ENCODE measurements around the gene CCDC178. TPM values are rescaled to one million over a fixed set of nuclear protein-coding genes. Genes with fewer than 3 reads are reported as not detected.

CCDC178 gene
- total and polyA plus RNA-seq, 2 donors (not counting 3 experiments of a cell fraction or from before 2014, with no cell fraction given) = 0.80 to 1.6 TPM

DNA sequence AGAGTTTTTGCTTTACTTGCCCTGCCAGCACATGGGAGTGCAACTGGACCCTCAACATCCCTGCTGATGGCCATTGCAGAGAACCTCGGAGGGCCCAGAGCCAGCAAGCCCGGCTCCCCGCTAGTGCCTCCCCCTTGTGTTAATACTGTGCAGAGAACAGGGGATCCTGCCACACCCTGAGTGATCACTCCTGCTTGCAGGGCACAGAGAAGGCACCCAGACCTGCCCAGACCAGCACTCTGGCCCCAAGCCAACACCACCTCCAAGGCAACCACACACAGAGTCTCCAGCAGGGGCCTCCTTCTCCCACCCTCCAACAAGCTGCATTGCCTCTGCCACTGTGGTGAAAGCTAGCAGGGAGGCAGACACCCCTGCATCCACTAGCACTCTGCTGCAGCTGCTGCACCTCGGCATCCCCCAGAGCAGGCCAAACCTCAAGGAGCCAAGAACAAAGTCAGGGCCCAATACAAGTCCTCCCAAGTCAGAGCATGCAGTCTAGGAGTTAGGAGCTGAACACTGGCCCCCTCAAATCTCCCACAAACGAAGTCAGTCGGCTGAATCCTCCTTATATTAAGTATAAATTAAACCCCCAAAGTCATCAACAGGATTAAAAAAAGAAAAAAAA is 157.7 kb downstream of the CCDC178 start:
- FAIRE-seq (no peak), DNase-seq (ENCODE audit: low read depth, low spot score) (no peak)
- no peaks in the 10 kb centered on the region for H4K20me1 ChIP-seq (replicated peaks; ENCODE audit: control insufficient read depth, extremely low read depth, insufficient read depth, low read length)
- H3K9me1 ChIP-seq (replicated peaks; ENCODE audit: control insufficient read depth, extremely low read depth, insufficient read depth, low read length) = no peaks in the 10 kb centered on the region
- no peaks in the 10 kb centered on the region for H3K27me3 ChIP-seq (ENCODE audit: control insufficient read depth in 2 of 2, insufficient read depth in 2 of 2, low read length in 2 of 2)
- dilution Hi-C loops (cut with MboI; ENCODE audit: extremely low pct_ligation_motif_present, low sequenced_read_pairs) = no loop called here
- intact Hi-C loops (cut with micrococcal nuclease) = no loop called here
- no peaks in the 10 kb centered on the region for H3K9me3 ChIP-seq (replicated peaks; ENCODE audit: control insufficient read depth, insufficient read depth, low read length)
- no peak overlapping the region for H3K9ac ChIP-seq (replicated peaks; ENCODE audit: extremely low read depth, insufficient read depth, low read length)
- ChIA-PET CTCF (interaction anchor here (1.2 to 1.3 kb wide), 2 partner anchors 17 to 51 kb away, joined by 3 read pairs; no protein-coding TSS in a partner anchor), POLR2A (interaction anchor here (0.6 kb wide), 1 partner anchor 174 kb away, joined by 3 read pairs; no protein-coding TSS in a partner anchor)
- no peak overlapping the region for H3K4me3 ChIP-seq (replicated peaks in 1 of 3; ENCODE audit: insufficient read depth in 1 of 3, low read depth in 1 of 3, low read length in 3 of 3)
- no TSS peak for BruUV-seq (replicated peaks)
- TF ChIP-seq POLR2AphosphoS5 (IDR thresholded peaks at IDR 0.05; ENCODE audit: insufficient read depth, low read depth, low read length) = no peak
- H3K4me2 ChIP-seq (ENCODE audit: insufficient read depth, low read length) = no peak overlapping the region
- no peaks in the 10 kb centered on the region for H3K36me3 ChIP-seq (ENCODE audit: control insufficient read depth in 2 of 2, extremely low read depth in 1 of 2, insufficient read depth in 2 of 2, low read length in 2 of 2)
- H3K4me1 ChIP-seq (ENCODE audit: control insufficient read depth, extremely low read depth, insufficient read depth, low read length) = no peaks in the 10 kb centered on the region
- H3K27ac ChIP-seq (ENCODE audit: insufficient read depth, low read depth, low read length) = no peak overlapping the region
- no peak overlapping the region for H2AFZ ChIP-seq (ENCODE audit: low read depth, low read length)
- no peaks in the 10 kb centered on the region for H3K79me2 ChIP-seq (ENCODE audit: control insufficient read depth, insufficient read depth, low read length)

DNA sequence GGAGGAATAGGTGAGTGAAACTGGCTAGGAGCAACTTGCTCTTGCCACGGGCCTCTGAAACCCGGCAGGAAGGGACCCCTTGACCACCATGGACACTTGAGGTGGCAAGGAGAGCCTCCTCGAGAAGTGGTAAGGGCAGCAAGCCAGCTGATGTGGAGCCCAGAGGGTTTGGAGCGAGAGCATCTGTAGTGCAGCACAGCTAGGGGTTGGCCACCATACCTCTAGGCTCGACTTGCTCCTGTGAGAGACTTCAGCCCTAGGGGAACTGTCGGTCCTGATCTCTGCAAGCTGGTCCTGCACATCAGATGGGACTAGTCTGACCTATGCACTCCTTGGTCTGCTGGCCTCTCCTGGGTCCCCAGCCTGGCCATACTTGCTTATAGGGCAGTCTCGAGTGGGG is 158.4 kb downstream of the CCDC178 start:
- Histone ChIP-seq H3K27me3 (ENCODE audit: control insufficient read depth in 2 of 2, insufficient read depth in 2 of 2, low read length in 2 of 2) (no peaks in the 10 kb centered on the region), H3K4me2 (ENCODE audit: insufficient read depth, low read length) (no peak overlapping the region), H4K20me1 (replicated peaks; ENCODE audit: control insufficient read depth, extremely low read depth, insufficient read depth, low read length) (no peaks in the 10 kb centered on the region), H3K79me2 (ENCODE audit: control insufficient read depth, insufficient read depth, low read length) (no peaks in the 10 kb centered on the region), H2AFZ (ENCODE audit: low read depth, low read length) (no peak overlapping the region), H3K9me3 (replicated peaks; ENCODE audit: control insufficient read depth, insufficient read depth, low read length) (no peaks in the 10 kb centered on the region), H3K27ac (ENCODE audit: insufficient read depth, low read depth, low read length) (no peak overlapping the region), H3K9me1 (replicated peaks; ENCODE audit: control insufficient read depth, extremely low read depth, insufficient read depth, low read length) (no peaks in the 10 kb centered on the region), H3K36me3 (ENCODE audit: control insufficient read depth in 2 of 2, extremely low read depth in 1 of 2, insufficient read depth in 2 of 2, low read length in 2 of 2) (no peaks in the 10 kb centered on the region), H3K4me1 (ENCODE audit: control insufficient read depth, extremely low read depth, insufficient read depth, low read length) (no peaks in the 10 kb centered on the region), H3K9ac (replicated peaks; ENCODE audit: extremely low read depth, insufficient read depth, low read length) (no peak overlapping the region), H3K4me3 (replicated peaks in 1 of 3; ENCODE audit: insufficient read depth in 1 of 3, low read depth in 1 of 3, low read length in 3 of 3) (no peak overlapping the region)
- BruUV-seq (replicated peaks) = no TSS peak
- dilution Hi-C loops (cut with MboI; ENCODE audit: extremely low pct_ligation_motif_present, low sequenced_read_pairs) = no loop called here
- intact Hi-C loops (cut with micrococcal nuclease) = no loop called here
- POLR2A ChIA-PET = interaction anchor here (0.6 kb wide), 1 partner anchor 174 kb away, joined by 3 read pairs; no protein-coding TSS in a partner anchor
- TF ChIP-seq MYC (IDR thresholded peaks at IDR 0.05; ENCODE audit: low read depth, low read length) (no peak), POLR2A (IDR thresholded peaks at IDR 0.05; ENCODE audit: low read depth, low read length) (no peak), EZH2 (IDR thresholded peaks at IDR 0.05; ENCODE audit: borderline replicate concordance, low read depth, low read length, severe bottlenecking) (no peak), GATA2 (IDR thresholded peaks at IDR 0.05; ENCODE audit: insufficient read depth, insufficient read length, low read depth, low read length) (no peak), FOS (IDR thresholded peaks at IDR 0.05; ENCODE audit: borderline replicate concordance, insufficient read depth, low read length) (no peak), JUN (IDR thresholded peaks at IDR 0.05; ENCODE audit: borderline replicate concordance, insufficient read depth, insufficient read length, low read depth) (no peak), POLR2AphosphoS5 (IDR thresholded peaks at IDR 0.05; ENCODE audit: insufficient read depth, low read depth, low read length) (no peak)
- TF ChIP-seq, protein P1, sequence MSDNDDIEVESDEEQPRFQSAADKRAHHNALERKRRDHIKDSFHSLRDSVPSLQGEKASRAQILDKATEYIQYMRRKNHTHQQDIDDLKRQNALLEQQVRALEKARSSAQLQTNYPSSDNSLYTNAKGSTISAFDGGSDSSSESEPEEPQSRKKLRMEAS (IDR thresholded peaks at IDR 0.05; ENCODE audit: insufficient read depth, insufficient read length) = no peak
- TF ChIP-seq, protein P2, sequence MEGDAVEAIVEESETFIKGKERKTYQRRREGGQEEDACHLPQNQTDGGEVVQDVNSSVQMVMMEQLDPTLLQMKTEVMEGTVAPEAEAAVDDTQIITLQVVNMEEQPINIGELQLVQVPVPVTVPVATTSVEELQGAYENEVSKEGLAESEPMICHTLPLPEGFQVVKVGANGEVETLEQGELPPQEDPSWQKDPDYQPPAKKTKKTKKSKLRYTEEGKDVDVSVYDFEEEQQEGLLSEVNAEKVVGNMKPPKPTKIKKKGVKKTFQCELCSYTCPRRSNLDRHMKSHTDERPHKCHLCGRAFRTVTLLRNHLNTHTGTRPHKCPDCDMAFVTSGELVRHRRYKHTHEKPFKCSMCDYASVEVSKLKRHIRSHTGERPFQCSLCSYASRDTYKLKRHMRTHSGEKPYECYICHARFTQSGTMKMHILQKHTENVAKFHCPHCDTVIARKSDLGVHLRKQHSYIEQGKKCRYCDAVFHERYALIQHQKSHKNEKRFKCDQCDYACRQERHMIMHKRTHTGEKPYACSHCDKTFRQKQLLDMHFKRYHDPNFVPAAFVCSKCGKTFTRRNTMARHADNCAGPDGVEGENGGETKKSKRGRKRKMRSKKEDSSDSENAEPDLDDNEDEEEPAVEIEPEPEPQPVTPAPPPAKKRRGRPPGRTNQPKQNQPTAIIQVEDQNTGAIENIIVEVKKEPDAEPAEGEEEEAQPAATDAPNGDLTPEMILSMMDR (IDR thresholded peaks at IDR 0.05; ENCODE audit: extremely low read depth in 1 of 2, insufficient read depth in 1 of 2, low read depth in 1 of 2, low read length in 2 of 2) = no peak
- CTCF ChIA-PET = interaction anchor here (1.2 to 1.3 kb wide), 2 partner anchors 16 to 50 kb away, joined by 3 read pairs; no protein-coding TSS in a partner anchor
- FAIRE-seq (no peak), DNase-seq (ENCODE audit: low read depth, low spot score) (no peak)
